AG09309 (cell line): Measurements from ENCODE around the gene NCOA7.
"Not testable (repeated sequence)": the region's sequence is repeated elsewhere in the genome, so short reads cannot be mapped to it uniquely, and the experiment has no call there.

Experiments
- DNase-seq: peaks from one replicate; pipeline ENCODE4 v3.0.0-alpha.2; 2010; ENCODE audit warnings: low read depth
- H3K4me3 ChIP-seq: 2 replicates; pipeline ENCODE4 v1.5.1; 2011; ENCODE audit warnings: mild to moderate bottlenecking, low read depth, low read length, moderate library complexity; ENCODE audit not compliant: control insufficient read depth
- CTCF ChIP-seq: IDR thresholded peaks from 2 replicates; pipeline ENCODE4 v1.5.1; 2011; ENCODE audit warnings: mild to moderate bottlenecking, low read depth, low read length, inconsistent platforms; ENCODE audit not compliant: insufficient read depth, control insufficient read depth; ENCODE audit errors: missing control alignments

Gene NCOA7

DNA sequence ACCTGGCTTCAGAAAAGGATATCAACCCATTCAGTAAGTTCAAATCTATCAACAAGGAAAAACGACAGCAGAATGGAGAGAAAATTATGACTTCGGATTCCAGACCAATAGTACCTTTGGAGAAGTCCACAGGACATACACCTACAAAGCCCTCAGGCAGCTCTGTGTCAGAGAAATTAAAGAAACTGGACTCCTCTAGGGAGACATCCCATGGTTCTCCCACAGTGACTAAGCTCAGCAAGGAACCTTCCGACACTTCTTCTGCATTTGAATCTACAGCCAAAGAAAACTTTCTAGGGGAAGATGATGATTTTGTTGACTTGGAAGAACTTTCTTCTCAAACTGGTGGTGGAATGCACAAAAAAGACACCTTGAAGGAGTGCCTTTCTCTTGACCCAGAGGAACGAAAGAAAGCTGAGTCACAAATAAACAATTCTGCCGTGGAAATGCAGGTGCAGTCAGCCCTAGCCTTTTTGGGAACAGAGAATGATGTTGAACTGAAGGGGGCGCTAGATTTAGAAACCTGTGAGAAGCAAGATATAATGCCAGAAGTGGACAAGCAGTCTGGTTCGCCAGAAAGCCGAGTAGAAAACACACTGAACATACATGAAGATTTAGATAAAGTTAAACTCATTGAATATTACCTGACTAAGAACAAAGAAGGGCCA, 98.4 kb downstream of the NCOA7 start:
- H3K4me3 ChIP-seq, result no peak overlapping the region
- no peak for DNase-seq
- TF ChIP-seq CTCF, result peak; percentile 46

DNA sequence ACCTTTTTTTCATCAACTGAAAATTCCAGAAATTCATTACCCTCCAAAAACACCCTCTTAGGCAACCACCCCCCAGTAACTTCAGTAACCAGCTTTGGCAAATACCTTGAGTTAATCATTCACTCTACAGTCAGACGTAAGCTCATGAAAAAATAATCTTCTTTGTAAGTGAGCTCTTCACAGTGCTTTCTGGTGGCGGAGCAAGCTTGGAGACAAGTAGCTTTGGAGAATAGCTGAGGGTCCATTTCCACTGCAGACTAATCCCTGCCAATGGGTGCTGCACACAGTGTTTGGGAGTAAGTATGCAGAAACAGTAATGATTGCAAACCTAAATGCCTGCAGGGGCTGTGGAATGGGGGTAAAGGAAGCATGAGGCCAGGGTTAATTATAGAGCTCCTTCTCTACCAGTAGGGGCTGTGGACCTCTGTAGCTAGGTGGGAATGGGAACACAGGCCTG, 109.0 kb downstream of the NCOA7 start:
- no peak overlapping the region for H3K4me3 ChIP-seq
- no peak for TF ChIP-seq CTCF
- no peak for DNase-seq

GRCh38 chr6:125904871-125905270, 114.1 kb downstream of the NCOA7 start:
- no peak overlapping the region for H3K4me3 ChIP-seq
- peak; percentile 39 for DNase-seq
- no peak for TF ChIP-seq CTCF

GRCh38 chr6:125906158-125906998, 115.6 kb downstream of the NCOA7 start:
- H3K4me3 ChIP-seq, result no peak overlapping the region
- TF ChIP-seq CTCF, result peak; percentile 73
- DNase-seq, result no peak

GRCh38 chr6:125910527-125910926, 119.8 kb downstream of the NCOA7 start:
- TF ChIP-seq CTCF, result no peak
- DNase-seq, result no peak
- no peak overlapping the region for H3K4me3 ChIP-seq

DNA sequence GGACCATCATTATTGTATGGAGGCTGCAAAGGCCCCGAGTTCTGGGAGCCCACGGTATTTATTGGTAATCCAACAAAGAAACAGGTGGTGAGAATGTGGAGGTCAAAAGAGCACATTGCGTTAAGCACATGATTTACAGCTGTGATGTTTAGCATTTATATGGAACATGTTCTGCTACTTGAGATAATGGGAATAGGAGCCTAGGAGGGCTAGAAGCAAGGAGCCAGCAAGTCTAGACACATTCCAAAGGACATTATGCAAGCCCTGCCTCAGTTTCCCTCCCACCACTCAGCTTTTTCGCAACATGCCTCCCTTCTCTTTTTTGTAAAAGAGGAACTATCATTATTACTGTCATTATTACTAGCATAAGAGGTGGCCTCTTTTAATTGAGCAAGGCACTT, 120.3 kb downstream of the NCOA7 start:
- not testable (repeated sequence) for DNase-seq, H3K4me3 ChIP-seq

DNA sequence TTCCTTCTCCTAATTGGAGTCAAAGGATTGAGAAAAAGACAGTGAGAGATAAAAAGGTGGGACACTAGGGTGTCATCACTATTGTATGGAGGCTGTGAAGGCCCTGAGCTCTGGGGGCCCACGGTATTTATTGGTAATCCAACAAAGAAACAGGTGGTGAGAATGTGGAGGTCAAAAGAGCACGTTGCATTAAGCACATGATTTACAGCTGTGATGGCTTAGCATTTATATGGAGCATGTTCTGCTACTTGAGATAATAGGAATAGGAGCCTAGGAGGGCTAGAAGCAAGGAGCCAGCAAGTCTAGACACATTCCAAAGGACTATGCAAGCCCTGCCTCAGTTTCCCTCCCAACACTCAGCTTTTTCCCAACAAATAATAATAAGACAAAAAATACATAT, 121.7 kb downstream of the NCOA7 start:
- H3K4me3 ChIP-seq, DNase-seq: not testable (repeated sequence)
